ENCODE data around the gene RAPGEF1. TPM values are rescaled to one million over a fixed set of nuclear protein-coding genes. Genes with fewer than 3 reads are reported as not detected.
A peak's percentile ranks its signal among the peaks of the same experiment; 100 is the strongest.

RAPGEF1 gene
- total and polyA plus RNA-seq, 4 donors = 17.5 to 93.2 (median 54.7) TPM

DNA sequence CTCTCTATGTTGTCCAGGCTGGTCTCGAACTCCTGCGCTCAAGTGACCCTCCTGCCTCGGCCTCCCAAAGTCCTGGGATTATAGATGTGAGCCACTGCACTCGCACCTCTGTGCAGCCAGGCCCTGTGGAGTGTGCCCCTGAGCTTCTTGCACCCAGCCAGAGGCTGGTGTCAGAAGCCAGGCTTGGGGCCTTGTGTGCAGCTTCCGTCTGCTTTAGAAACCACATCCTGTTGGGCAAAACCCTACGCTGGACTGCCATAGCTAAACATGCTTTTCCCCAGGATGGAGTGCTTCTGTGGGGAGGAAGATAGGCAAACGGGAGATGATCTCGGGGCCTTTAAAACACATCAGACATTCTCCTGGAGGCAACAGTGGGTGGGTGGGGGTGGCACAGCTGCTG, 154.5 kb downstream of the RAPGEF1 start:
- intact Hi-C loops (cut with DNase I) = no loop called here
- Histone ChIP-seq H3K4me1 (ENCODE audit: control insufficient read depth in 1 of 2, insufficient read depth in 2 of 2, low read length in 2 of 2) (no peaks in the 10 kb centered on the region), H3K27ac (ENCODE audit: low read depth in 1 of 2, low read length in 2 of 2) (no peak overlapping the region), H3K4me3 (ENCODE audit: low read length in 2 of 2) (no peak overlapping the region), H3K36me3 (ENCODE audit: control insufficient read depth in 1 of 2, insufficient read depth in 2 of 2, low read length in 1 of 2) (peaks cover 0 to 14% of the 10 kb centered on the region in 2 donors), H3K27me3 (ENCODE audit: control insufficient read depth in 1 of 2, insufficient read depth in 2 of 2, low read length in 1 of 2) (no peaks in the 10 kb centered on the region), H3K9me3 (ENCODE audit: control insufficient read depth, low read length) (no peaks in the 10 kb centered on the region)
- no peak for DNase-seq
- no peak for ATAC-seq (ENCODE audit: low FRiP score)
- WGBS, 2 donors = 86 to 87% methylated on average over 8 of the region's 8 CpGs

DNA sequence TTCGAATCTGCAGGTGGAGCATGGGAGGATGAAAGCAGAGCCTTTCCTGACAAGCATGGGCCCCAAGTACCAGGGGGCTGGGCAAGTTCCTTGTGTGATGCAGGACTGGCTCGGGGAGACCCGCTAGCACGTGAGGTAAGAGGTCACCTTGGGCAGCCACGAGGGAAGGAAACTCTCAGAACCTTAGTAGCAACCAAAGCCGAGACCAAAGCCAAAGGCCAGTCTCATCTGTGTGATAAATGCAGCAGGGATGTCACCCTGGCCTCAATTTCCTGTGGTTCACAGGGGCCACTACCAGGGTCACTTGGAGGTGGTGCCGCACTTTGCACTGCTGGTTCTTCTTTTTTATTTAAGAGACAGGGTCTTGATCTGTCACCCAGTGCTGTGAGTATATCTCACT, 155.0 kb downstream of the RAPGEF1 start:
- H3K9me3 ChIP-seq (ENCODE audit: control insufficient read depth, low read length) = no peaks in the 10 kb centered on the region
- H3K27me3 ChIP-seq (ENCODE audit: control insufficient read depth in 1 of 2, insufficient read depth in 2 of 2, low read length in 1 of 2) = no peaks in the 10 kb centered on the region
- intact Hi-C loops (cut with DNase I) = no loop called here
- DNase-seq (peak in 1 of 2 donors; percentile 39), ATAC-seq (ENCODE audit: low FRiP score) (no peak)
- WGBS, 2 donors = 85 to 88% methylated on average over 7 of the region's 7 CpGs
- H3K4me1 ChIP-seq (ENCODE audit: control insufficient read depth in 1 of 2, insufficient read depth in 2 of 2, low read length in 2 of 2) = no peaks in the 10 kb centered on the region
- peaks cover 0 to 18% of the 10 kb centered on the region in 2 donors for H3K36me3 ChIP-seq (ENCODE audit: control insufficient read depth in 1 of 2, insufficient read depth in 2 of 2, low read length in 1 of 2)
- H3K27ac ChIP-seq (ENCODE audit: low read depth in 1 of 2, low read length in 2 of 2) = no peak overlapping the region
- no peak overlapping the region for H3K4me3 ChIP-seq (ENCODE audit: low read length in 2 of 2)

GRCh38 chr9:131583836-131584555, 155.9 kb downstream of the RAPGEF1 start:
- intact Hi-C loops (cut with DNase I) = no loop called here
- ATAC-seq (ENCODE audit: low FRiP score) (no peak), DNase-seq (peak; percentile 38 to 59)
- H3K27ac ChIP-seq (ENCODE audit: low read depth in 1 of 2, low read length in 2 of 2) = no peak overlapping the region
- WGBS, 2 donors = 94% methylated on average over 27 of the region's 27 CpGs
- H3K4me1 ChIP-seq (ENCODE audit: control insufficient read depth in 1 of 2, insufficient read depth in 2 of 2, low read length in 2 of 2) = no peaks in the 10 kb centered on the region
- peaks cover 0 to 19% of the 10 kb centered on the region in 2 donors for H3K36me3 ChIP-seq (ENCODE audit: control insufficient read depth in 1 of 2, insufficient read depth in 2 of 2, low read length in 1 of 2)
- no peaks in the 10 kb centered on the region for H3K27me3 ChIP-seq (ENCODE audit: control insufficient read depth in 1 of 2, insufficient read depth in 2 of 2, low read length in 1 of 2)
- H3K9me3 ChIP-seq (ENCODE audit: control insufficient read depth, low read length) = no peaks in the 10 kb centered on the region
- H3K4me3 ChIP-seq (ENCODE audit: low read length in 2 of 2) = no peak overlapping the region

GRCh38 chr9:131583337-131583645, 156.6 kb downstream of the RAPGEF1 start:
- peak in 1 of 2 donors; percentile 35 for DNase-seq
- no peak overlapping the region for H3K27ac ChIP-seq (ENCODE audit: low read depth in 1 of 2, low read length in 2 of 2)
- 71 to 73% methylated on average over 5 of the region's 5 CpGs for WGBS, 2 donors
- no peaks in the 10 kb centered on the region for H3K4me1 ChIP-seq (ENCODE audit: control insufficient read depth in 1 of 2, insufficient read depth in 2 of 2, low read length in 2 of 2)
- H3K36me3 ChIP-seq (ENCODE audit: control insufficient read depth in 1 of 2, insufficient read depth in 2 of 2, low read length in 1 of 2) = peaks cover 0 to 16% of the 10 kb centered on the region in 2 donors
- ATAC-seq (ENCODE audit: low FRiP score) = no peak
- H3K9me3 ChIP-seq (ENCODE audit: control insufficient read depth, low read length) = no peaks in the 10 kb centered on the region
- intact Hi-C loops (cut with DNase I) = no loop called here
- no peak overlapping the region for H3K4me3 ChIP-seq (ENCODE audit: low read length in 2 of 2)
- no peaks in the 10 kb centered on the region for H3K27me3 ChIP-seq (ENCODE audit: control insufficient read depth in 1 of 2, insufficient read depth in 2 of 2, low read length in 1 of 2)

DNA sequence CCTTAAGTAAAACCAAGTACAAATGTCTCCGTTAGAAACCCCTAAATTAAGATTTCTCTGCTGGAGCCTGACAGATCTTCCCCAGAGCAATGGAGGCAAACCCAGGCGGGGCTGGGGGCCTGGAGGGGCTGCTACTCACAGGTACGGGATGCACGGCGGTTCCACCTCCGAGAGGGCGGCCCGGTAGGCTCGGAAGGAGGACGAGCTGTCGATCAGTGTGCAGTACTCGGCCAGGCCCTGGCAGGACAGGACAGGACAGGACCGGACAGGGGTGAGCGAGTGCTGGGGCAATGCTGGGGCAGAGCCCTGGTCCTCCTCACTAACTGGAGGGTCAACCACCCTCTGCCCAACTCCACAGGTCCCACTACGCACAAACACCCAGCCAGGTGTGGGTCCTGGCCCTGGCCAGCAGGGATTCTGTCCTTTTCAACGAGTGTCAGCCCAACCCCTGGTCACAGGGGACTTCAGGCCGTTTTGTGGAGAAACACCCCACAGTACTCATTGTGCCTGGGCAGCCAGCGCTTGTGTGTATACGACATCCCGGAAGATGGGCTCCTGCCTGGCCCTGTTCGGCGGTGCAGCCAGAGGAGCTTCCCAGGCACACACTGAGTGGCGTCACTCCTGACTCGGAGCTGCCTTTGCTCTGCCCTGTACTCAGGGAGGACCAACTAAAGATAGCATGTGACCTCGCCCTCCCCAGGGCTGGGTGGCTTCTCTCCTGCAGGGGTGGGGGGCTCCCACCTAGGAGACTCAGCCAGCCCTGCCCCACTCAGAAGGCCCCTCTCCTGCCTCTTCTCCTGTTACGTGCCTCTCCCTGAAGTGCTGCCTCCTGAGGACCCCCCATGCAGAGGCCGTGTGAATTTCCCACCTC, 157.2 kb downstream of the RAPGEF1 start:
- Histone ChIP-seq H3K36me3 (ENCODE audit: control insufficient read depth in 1 of 2, insufficient read depth in 2 of 2, low read length in 1 of 2) (peaks cover 0 to 13% of the 10 kb centered on the region in 2 donors), H3K27ac (ENCODE audit: low read depth in 1 of 2, low read length in 2 of 2) (no peak overlapping the region), H3K4me3 (ENCODE audit: low read length in 2 of 2) (no peak overlapping the region), H3K4me1 (ENCODE audit: control insufficient read depth in 1 of 2, insufficient read depth in 2 of 2, low read length in 2 of 2) (no peaks in the 10 kb centered on the region), H3K9me3 (ENCODE audit: control insufficient read depth, low read length) (no peaks in the 10 kb centered on the region), H3K27me3 (ENCODE audit: control insufficient read depth in 1 of 2, insufficient read depth in 2 of 2, low read length in 1 of 2) (no peaks in the 10 kb centered on the region)
- DNase-seq = peak; percentile 42 to 72
- intact Hi-C loops (cut with DNase I) = no loop called here
- no peak for ATAC-seq (ENCODE audit: low FRiP score)
- WGBS, 2 donors = 90 to 94% methylated on average over 27 of the region's 27 CpGs

DNA sequence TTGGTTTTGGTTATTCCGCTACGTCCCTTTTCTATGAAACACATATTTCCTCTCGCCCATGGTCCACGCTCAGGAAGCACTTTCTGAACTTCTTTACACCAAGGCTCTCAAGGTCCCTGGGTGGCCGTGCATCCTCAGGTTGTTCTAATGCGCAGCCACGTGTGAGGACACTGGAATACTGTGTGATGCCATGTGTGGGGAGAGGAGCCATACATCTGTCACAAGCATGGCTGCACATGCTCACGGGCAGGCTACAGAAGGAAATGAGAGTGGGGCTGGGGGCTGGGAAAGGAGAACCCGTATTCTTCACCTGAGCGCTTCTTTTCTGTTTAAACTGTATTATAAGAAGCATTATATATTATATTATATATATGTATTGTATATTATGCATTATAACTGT, 157.8 kb downstream of the RAPGEF1 start:
- DNase-seq (peak; percentile 10 to 16), ATAC-seq (ENCODE audit: low FRiP score) (no peak)
- Histone ChIP-seq H3K9me3 (ENCODE audit: control insufficient read depth, low read length) (no peaks in the 10 kb centered on the region), H3K36me3 (ENCODE audit: control insufficient read depth in 1 of 2, insufficient read depth in 2 of 2, low read length in 1 of 2) (peaks cover 0 to 15% of the 10 kb centered on the region in 2 donors), H3K27ac (ENCODE audit: low read depth in 1 of 2, low read length in 2 of 2) (no peak overlapping the region), H3K4me1 (ENCODE audit: control insufficient read depth in 1 of 2, insufficient read depth in 2 of 2, low read length in 2 of 2) (no peaks in the 10 kb centered on the region), H3K4me3 (ENCODE audit: low read length in 2 of 2) (no peak overlapping the region), H3K27me3 (ENCODE audit: control insufficient read depth in 1 of 2, insufficient read depth in 2 of 2, low read length in 1 of 2) (no peaks in the 10 kb centered on the region)
- intact Hi-C loops (cut with DNase I) = no loop called here
- 94% methylated on average over 10 of the region's 10 CpGs for WGBS, 2 donors

DNA sequence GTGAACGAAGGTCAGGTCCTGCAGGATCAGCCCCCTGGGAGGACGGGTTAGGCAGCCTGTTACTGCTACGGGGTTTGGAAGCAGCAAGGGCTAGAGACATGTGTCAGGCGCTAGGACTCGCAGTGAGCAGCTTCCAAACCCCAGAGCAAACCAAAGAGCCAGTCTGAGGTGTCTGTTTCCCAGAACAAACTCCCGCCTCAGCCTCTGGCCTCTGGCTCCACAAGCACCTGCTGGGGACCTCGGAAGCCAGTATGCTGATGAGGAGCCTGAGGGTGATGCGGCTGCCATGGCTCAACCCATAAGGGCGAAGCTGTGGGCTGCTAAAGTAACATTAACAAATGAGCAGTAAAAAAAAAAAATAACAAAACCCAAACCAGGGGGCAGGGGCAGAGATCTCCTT, 159.5 kb downstream of the RAPGEF1 start:
- Histone ChIP-seq H3K27ac (ENCODE audit: low read depth in 1 of 2, low read length in 2 of 2) (no peak overlapping the region), H3K4me1 (ENCODE audit: control insufficient read depth in 1 of 2, insufficient read depth in 2 of 2, low read length in 2 of 2) (no peaks in the 10 kb centered on the region), H3K36me3 (ENCODE audit: control insufficient read depth in 1 of 2, insufficient read depth in 2 of 2, low read length in 1 of 2) (peaks cover 0 to 15% of the 10 kb centered on the region in 2 donors), H3K9me3 (ENCODE audit: control insufficient read depth, low read length) (no peaks in the 10 kb centered on the region), H3K27me3 (ENCODE audit: control insufficient read depth in 1 of 2, insufficient read depth in 2 of 2, low read length in 1 of 2) (no peaks in the 10 kb centered on the region), H3K4me3 (ENCODE audit: low read length in 2 of 2) (no peak overlapping the region)
- DNase-seq = peak; percentile 29 to 55
- intact Hi-C loops (cut with DNase I) = no loop called here
- WGBS, 2 donors = 74 to 75% methylated on average over 9 of the region's 9 CpGs
- ATAC-seq (ENCODE audit: low FRiP score) = no peak

GRCh38 chr9:131579789-131580211, 160.1 kb downstream of the RAPGEF1 start:
- DNase-seq = peak in 1 of 2 donors; percentile 69
- Histone ChIP-seq H3K36me3 (ENCODE audit: control insufficient read depth in 1 of 2, insufficient read depth in 2 of 2, low read length in 1 of 2) (peaks cover 0 to 15% of the 10 kb centered on the region in 2 donors), H3K4me3 (ENCODE audit: low read length in 2 of 2) (no peak overlapping the region), H3K27me3 (ENCODE audit: control insufficient read depth in 1 of 2, insufficient read depth in 2 of 2, low read length in 1 of 2) (no peaks in the 10 kb centered on the region), H3K4me1 (ENCODE audit: control insufficient read depth in 1 of 2, insufficient read depth in 2 of 2, low read length in 2 of 2) (no peaks in the 10 kb centered on the region), H3K9me3 (ENCODE audit: control insufficient read depth, low read length) (no peaks in the 10 kb centered on the region), H3K27ac (ENCODE audit: low read depth in 1 of 2, low read length in 2 of 2) (no peak overlapping the region)
- intact Hi-C loops (cut with DNase I) = no loop called here
- 28 to 36% methylated on average over 8 of the region's 8 CpGs for WGBS, 2 donors
- no peak for ATAC-seq (ENCODE audit: low FRiP score)
